Right lung (tissue), 5 donors: ENCODE measurements around the gene TMEM50B. TPM values are rescaled to one million over a fixed set of nuclear protein-coding genes. Genes with fewer than 3 reads are reported as not detected.
"Not testable (repeated sequence)": the region's sequence is repeated elsewhere in the genome, so short reads cannot be mapped to it uniquely, and the experiment has no call there.

Experiments
- DNase-seq, 2 donors: peaks; one replicate each; pipeline ENCODE4 v3.0.0-alpha.2; 2013
- polyA plus RNA-seq, 5 donors: library from polyadenylated mRNA; unstranded; fragments of 120-200 nt; gene quantifications; one replicate each; pipeline versions ENCODE4 v1.2.1 to v1.2.3, GENCODE V29; 2013; ENCODE audit warnings: inconsistent platforms in 1 of 5, low replicate concordance in 1 of 5; ENCODE audit not compliant: insufficient read length in 5 of 5, insufficient read depth in 1 of 5

Gene TMEM50B
- polyA plus RNA-seq, 5 donors, result 52.8 to 96.0 (median 56.1) TPM

DNA sequence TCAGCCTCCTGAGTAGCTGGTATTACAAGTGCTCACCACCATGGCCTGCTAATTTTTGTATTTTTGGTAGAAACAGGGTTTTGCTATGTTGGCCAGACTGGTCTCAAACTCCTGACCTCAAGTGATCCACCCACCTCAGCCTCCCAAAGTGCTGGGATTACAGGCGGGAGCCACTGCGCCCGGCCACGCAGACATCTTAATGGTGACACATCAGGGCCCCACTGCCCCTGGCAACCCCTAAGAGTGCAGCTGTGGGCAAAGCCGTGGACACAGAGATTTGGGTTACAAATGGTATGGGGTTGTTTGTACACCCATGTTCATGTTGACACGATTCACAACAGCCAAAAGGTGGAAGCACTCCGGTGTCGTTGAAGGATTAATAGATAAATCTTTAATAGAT, 46.8 kb downstream of the TMEM50B start:
- no peak for DNase-seq

DNA sequence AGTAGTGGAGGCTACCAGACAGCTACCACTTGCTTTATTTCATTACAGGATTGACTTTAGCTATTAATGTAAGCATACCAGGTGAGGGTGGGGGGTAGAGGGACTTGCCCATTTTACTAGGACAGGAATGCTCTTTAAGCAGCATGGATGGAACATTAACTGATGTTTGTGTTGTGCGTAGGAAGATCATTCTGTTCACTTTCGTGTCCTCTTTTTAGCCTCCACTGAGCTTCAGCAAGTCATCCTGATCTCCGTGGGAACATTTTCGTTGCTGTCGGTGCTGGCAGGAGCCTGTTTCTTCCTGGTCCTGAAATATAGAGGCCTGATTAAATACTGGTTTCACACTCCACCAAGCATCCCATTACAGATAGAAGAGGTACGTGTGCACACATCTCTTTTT, 47.3 kb downstream of the TMEM50B start:
- DNase-seq, result no peak

DNA sequence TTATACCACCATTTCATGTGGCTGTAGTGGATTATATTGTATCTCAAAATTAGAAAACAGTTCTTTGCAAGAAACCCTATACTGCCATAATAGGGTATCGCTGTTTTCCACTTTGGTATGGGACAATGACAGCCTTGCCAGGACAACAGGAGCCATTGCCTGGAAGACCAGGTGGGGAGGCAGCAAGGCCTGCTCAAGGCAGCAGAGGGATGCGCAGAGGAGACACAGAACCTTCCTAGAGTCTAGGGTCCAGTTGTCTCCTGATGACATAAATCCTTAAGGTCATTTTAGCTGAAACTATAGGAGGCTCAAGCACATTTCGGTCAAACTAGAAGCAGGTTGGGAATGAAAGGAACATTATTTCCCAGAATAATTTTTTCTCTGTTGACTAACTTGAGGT, 48.9 kb downstream of the TMEM50B start:
- no peak for DNase-seq

DNA sequence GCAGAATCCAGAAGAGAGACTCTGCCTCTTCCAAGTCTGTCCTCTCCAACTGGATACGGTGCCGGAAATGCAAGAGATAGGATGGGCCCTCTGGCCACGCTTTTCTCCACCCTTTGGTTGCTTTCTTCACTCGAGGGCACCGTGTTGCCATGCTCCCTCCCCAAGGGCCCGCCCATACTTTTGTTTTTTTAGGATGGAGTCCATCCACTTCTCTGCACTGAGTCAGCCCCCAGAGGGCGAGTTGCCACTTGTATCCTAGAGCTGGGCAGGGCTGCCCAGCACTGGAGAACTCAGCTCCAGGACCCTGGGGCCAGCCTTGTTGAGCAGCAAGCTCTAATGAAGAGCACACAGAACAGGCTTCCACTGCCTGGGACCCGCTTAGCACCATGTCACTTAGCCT, 51.1 kb downstream of the TMEM50B start:
- DNase-seq, result no peak

DNA sequence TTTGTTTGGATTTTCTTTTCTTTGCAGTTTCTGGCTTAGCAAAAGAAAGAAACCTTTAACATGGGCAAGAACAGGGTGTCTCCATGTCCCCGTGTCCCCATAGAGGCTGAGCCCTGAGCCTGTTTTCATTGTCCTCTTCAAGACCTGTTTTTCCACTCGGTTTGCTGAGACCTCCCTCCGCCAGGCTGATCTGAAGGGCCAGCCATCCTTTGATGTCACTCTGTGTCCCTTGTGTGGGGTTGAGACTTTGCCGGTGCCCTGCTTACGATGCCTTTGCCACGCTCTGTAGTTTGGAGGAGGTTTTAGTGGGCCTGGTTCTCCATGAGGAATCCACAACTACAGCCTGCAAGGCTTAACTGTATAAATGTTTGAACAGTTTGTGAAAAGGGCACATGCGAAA, 52.7 kb downstream of the TMEM50B start:
- DNase-seq, result no peak

DNA sequence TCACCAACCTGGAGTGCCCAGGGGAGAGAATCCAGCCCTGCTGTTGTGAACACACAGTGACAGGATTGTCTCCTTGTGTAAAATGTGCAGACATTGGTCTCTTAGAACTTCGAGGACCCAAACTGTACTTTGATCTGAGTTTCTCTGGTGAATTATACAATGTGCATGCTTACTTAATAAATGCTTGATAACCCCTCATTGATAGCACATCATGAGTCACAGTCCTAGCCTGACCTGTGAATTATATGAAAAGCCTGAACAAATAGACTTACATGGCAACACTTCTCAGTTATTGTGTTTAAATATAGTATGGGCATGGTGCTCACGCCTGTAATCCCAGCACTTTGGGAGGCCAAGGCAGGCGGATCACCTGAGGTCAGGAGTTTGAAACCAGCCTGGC, 53.9 kb downstream of the TMEM50B start:
- DNase-seq, result no peak

DNA sequence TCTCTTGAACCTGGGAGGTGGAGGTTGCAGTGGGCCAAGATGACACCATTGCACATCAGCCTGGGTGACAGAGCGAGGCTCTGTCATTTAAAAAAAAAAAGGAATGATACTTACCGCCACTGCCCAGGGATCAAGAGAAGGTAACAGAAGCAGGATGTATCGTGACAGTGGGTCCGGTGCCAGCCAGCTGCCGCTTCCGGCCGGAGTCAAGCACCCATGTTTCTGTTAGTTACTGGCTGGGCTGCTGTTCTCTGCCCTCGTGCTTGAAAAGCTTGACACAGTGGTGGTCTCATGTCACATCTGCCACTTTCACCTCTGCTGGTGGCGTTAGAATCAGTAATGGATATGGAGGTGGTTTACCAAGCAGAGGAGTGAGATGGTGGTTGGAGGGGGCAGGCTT, 55.6 kb downstream of the TMEM50B start:
- no peak for DNase-seq

DNA sequence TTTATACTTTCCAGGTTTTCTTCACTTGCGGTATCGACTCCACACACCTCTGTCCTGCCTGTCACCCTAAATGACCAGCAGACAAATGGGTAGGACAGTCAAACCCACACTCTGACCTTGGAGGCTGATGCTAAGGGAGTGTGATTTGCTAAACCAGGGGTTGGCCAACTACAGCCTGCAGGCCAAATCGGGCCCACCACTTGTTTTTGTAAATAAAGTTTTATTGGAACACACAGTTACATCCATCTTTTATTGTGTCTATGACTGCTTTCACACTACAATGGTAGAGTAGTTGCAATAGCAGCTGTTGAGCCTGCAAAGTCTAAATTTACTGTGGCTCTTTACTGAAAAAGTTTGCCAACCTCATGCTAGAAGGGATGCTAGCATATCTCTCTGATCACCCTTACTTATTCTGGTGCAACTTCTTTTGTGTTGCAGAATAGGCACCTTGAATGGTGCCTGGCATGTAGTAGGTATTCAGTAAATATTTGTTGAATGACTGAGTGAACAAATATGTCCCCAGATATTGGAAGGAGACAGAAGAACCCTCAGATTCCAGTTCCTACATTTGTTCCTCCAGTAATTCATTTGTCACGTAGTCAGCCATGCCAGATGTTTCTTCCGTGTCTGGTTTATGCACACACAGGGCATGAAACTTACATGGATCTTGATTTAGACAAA, 57.9 kb downstream of the TMEM50B start:
- DNase-seq, result no peak

DNA sequence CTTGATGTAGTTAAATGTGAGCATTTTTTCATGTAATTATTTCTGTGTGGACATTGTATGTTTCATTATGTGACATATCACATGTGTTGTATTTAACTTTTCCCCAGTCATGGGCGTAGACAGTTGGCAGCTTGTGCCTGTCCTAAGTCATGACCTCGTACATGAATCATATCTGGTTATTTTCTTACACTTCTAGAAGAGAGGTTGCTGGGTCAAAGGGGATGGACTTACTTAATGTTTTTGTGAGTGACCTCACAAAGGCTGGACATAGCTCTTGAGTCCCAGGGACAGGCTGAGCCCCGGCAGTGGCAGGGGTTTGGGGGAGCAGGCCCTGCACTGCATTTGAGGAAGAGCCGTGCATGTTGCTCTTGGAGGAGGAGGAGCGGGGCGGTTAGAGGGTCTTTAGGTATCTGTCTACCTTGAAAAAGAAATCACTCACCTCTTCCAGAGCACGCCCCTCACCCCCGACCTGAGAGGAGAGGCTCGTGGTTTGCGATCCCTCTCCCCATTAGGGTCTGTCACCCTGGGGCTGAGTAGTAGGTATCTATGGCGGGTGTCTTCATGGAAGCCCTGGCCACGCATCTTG, 60.1 kb downstream of the TMEM50B start:
- no peak for DNase-seq

DNA sequence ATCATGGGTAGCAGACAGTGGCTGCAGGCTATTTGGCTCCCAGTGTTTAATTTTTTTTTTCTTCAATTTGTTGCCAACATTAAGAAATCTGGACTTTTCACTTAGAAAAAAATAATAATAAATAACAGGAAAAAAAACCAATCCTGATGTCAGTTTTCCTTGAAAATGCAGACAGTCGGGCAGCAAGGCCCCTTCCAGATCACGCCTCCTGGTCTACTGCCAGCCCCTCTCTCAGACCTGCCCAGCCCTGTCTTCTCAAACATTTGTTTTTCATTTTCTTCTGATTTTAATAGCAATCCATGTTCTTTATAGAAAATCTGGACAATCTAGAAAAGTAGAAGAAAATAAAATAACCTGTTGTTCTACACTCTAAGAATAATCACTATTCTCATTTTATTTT, 61.1 kb downstream of the TMEM50B start:
- DNase-seq, result no peak

DNA sequence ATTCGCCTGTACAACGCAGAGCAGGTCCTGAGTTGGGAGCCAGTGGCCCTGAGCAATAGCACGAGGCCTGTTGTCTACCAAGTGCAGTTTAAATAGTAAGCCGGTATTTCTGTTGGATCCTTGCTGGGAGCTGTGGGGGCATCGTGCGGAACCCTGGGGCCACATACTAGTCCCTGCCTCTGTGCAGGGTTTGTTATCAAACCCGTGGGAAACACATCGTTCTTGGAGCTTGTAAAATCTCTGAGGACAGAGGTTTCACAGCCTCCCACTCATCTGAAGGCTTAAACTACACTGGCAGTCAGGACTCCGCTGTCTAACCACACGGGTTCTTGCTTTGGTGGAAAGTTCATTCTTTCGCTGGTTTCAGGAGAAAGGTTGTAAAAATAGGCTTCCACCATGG, 64.8 kb downstream of the TMEM50B start:
- DNase-seq, result no peak

DNA sequence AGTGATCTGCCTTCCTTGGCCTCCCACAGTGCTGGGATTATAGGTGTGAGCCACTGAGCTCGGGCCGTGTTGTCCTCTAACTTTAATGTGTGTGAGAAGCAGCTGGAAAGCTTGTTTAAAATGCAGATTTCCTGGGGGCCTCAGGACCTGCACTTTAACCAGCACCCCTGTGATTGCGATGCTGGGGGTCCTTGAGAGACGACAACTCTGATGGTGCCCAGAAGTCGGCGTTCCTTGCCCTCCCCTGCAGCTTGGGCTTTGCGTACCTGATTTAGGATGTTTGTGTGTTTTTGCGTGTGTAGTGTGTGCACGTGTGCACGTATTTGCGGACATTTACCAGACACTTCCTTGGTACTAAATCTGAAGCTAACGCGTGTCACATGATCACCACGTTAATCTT, 65.7 kb downstream of the TMEM50B start:
- DNase-seq, result no peak

DNA sequence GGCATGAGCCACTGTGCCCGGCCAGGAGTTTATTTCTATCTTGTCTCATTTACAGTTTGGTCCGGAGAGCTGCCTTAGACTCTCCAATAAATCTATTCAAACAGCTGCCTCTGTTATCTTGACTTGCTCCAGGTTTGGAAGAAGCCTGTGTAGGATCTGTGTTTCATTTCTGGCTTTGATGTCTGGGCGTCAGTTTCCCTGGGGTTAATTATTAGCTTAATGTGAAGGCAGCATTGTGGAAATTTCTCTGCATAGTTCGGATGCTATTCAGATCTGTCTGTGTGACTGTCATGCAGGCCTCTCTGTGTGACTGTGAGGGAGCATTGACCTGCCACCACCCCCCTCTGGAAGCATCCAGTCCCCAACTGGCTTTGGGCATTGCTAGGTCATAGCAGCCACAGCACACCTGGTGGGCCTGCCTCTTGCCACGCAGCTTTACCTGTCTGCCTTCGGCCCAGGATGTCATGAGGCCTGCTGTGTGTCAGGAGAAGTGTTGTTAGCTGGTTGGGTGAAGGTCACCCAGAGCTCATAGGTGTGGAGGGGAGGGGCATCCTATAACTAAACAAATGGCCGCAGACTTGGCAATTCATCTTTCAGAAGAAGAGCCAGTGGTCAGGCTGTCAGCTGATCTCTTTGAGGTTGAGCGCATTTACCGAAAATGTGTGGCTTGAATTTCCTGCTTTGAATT, 66.8 kb downstream of the TMEM50B start:
- no peak for DNase-seq

DNA sequence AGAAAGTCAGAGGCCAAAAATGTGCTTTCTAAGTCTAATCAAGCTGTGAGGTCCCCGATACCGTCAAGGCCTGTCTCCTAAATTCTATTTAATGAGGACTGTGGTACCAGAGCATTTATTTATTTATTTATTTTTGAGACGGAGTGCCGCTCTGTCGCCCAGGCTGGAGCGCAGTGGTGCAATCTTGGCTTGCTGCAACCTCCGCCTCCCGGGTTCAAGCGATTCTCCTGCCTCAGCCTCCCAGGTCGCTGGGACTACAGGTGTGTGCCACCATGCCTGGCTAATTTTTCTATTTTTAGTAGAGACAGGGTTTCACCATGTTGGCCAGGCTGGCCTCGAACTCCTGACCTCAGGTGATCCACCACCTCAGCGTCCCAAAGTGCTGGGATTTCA, 67.3 kb downstream of the TMEM50B start:
- not testable (repeated sequence) for DNase-seq

DNA sequence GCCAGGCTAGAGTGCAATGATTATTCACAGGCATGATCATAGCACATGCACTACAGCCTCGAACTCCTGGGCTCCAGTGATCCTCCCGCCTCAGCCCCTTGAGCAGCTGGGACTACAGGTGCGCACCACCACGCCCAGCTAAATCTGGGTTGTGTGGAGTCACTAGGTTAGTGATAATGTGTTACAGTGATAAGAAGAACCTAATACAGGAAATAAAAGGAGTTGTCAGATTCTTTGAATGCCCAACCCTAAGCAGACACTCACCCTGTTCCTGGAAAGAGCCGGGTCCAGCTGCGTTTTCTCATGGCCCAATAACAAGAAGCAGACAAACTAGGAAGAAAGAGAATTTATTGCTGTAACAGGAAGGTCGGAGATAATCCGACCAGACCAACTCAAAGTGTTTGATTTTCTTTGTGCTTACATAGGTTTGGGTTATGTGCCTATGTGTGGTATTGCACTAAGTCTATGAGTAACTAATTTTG, 67.8 kb downstream of the TMEM50B start:
- no peak for DNase-seq

DNA sequence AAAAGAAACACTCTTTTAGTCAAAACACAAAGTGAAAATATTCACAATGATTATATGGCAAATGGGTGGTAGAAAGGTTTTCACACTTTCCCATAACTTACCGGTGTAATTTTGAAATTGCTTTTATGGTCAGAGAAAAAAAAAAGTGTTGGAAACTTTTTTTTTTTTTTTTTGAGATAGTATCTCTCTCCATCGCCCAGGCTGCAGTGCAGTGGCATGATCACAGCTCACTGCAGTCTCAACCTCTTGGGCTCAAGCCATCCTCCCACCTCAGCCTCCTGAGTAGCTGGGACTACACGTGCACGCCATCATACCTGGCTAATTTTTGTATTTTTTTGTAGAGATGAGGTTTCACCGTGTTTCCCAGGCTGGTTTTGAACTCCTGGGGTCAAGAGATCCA, 73.3 kb downstream of the TMEM50B start:
- no peak for DNase-seq

DNA sequence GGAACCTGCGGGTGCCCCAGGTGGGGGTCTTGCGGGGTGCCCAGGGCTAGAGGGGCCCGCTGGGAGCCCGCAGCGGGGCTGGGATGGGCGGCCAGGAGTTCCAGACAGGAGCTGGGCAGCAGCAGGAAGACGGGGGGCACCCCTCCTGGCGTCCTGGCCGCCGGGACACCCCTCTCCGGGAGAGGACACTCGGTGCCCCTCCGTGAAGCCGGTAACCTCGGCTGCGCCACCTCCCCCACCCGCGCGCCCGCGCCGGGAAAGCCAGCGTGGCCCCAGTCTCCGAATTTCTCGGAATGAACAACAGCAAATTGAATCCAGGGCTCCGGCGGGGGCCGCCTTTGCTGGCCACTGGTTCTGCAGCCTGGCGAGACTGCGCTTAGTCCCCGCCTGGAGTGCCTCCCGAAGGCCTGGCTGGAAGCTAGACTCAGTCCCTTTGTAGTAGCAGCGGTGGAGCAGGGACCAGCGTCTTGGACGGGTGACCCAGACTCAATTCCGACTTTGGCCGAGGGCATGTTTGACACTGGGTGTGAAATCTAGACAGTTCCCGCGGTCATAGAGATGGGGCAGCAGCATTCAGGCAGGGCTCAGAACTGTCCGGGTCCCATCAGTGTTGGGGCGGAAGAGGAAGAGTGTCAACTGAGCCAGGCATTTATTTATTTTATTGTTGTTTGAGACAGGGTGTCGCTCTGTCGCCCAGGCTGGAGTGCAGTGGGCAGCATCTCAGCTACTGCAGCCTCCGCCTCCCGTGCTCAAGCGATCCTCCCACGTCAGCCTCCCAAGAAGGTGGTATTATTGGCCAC, 75.8 kb downstream of the TMEM50B start:
- no peak for DNase-seq

DNA sequence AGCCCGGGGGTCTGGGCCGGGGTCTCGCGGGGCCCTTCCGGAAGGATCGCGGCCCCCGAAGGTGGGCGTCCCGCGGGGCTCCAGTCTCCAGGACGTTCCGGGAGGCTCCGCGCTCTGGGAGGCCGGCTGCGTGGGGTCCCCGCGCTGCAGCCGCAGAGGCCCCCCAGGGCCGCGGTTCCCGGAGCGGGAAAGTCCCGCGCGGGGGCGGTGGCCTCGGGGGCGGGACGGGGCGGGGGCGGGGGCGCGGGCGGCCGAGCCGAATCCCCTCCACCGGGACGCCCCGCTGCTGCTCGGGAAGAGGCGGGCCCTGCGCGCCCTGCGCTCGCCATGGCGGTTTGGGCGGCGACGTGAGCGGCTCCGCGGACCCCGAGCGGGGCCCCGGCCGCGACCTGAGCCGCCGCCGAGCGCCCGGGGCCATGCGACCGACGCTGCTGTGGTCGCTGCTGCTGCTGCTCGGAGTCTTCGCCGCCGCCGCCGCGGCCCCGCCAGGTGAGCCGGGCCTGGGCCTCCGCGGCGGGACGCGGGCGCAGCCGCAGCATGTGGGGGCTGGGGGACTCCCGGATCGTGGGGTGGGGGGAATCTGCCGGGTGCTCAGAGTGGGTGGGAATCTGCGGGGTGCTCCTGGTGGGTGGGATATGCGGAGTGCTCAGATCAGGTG, 76.5 kb downstream of the TMEM50B start, which contains the start of gene IFNGR2:
IFNGR2 (plus strand) TSS at position 286 of the 658 bp plus-strand sequence; CDS start at position 417, 131 bp downstream.
- DNase-seq, result no peak

DNA sequence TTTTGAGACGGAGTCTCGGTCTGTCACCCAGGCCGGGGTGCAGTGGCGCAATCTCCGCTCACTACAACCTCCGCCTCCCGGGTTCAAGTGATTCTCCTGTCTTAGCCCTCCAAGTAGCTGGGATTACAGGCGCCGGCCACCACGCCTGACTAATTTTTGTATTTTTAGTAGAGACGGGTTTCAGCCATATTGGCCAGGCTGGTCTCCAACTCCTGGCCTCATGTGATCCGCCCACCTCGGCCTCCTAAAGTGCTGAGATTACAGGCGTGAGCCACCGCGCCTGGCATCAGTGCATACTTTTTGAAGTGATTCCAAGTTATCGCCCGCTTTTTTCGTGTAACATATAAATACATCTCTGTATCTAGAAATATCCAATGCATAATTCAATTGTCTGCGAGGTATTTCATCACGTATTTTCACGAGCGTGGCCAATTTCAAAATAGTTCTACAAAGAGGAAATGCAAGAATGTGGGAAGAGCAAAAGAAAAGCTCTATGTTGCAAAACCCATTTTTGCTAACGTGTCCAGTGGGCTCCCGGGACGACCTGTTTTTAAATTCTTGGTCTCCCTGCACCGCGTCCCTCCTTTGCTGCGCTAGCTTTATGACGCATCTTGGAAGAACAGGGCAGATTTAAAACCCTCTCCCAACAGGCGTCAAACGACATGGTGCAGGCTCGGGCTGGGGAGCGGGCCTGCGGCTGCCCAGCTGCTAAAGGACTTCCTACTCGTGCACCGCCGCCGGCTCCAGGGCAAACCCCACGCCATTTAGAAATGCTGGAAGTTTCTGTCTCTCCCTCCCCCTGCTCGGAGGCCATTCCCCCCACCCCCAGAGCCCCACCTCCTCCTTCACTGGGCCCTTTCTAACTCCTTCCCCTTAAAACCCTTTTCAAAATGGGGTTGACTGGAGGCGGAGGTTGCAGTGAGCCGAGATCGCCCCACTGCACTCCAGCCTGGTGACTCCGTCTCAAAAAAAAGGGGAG, 77.5 kb downstream of the TMEM50B start:
- peak; percentile 62 to 67 for DNase-seq

DNA sequence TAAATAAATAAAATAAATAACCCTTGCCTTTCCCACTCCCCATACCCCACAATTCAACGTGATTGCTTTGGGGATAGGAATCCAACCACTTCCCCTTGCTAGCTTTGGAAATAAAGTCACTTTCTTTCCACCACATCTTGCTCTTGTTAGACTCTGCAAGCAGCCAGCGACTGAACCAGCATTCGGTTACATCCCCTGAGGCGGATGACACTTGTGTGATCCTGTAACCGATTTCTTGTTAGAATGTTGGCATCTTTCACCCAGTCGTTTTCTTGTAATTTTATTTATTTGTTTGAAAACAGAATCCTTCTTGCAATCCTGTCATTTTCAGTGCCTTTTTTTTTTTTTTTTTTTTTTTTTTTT, 78.2 kb downstream of the TMEM50B start:
- DNase-seq, result no peak
